GM21515 (cell line): ENCODE measurements around the gene RNF213.
"Not testable (repeated sequence)": the region's sequence is repeated elsewhere in the genome, so short reads cannot be mapped to it uniquely, and the experiment has no call there.

Experiments
- ATAC-seq: cut with Tn5 transposase; IDR thresholded peaks from one replicate; pipeline ENCODE4 v1.9.1; 2021; ENCODE audit not compliant: unreplicated experiment

RNF213 gene

DNA sequence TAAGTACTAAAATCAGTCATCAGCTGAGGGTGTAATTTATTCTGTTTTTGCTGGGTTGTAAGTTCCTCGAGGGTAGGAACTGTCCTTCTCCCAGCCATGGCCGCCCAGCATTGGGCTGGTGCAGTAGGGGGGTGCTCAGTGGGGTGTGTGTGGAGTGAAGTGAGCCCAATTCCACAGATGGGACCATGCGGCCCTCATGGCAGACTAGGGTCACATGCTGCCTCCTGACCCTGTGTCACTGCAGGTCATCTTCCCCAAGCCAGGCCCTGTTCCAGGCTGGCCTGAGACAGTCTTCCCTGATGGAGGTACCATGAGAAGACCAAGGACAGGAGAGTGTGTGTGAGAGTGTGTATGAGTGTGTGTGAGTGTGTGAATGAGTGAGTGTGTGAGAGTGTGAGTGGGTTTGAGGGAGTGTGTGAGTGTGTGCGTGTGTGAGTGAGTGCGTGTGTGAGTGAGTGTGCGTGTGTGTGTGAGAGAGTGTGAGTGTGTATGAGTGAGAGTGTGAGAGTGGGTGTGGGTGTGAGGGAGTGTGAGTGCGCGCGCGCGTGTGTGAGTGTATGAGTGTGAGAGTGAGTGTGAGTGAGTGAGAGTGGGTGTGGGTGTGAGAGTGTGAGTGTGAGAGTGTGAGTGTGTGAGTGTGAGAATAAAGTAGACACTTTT lies 36.7 kb upstream of the RNF213 start:
- no peak for ATAC-seq

- ATAC-seq, result no peak
Measured at GRCh38 chr17:80224683-80225082, 36.0 kb upstream of the RNF213 start.

DNA sequence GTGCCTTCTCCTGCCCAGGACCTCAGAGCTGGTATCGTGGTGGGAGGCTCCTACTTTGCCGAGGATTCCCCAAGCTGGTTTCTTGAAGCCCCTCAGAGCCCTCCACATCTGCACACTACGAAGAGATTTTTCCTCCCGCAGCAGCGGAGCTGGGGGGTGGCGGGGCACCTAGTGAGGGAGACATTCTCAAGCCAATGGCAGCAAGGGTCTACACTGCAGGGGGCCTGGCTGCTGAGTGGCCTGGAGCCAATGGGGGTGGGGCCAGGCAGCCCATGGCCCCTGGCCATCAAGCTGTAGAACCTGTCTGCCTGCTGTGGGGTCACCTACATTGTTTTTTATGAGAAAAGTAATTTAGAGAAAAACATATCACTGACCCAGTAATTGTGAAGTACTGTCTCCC lies 35.4 kb upstream of the RNF213 start:
- no peak for ATAC-seq

DNA sequence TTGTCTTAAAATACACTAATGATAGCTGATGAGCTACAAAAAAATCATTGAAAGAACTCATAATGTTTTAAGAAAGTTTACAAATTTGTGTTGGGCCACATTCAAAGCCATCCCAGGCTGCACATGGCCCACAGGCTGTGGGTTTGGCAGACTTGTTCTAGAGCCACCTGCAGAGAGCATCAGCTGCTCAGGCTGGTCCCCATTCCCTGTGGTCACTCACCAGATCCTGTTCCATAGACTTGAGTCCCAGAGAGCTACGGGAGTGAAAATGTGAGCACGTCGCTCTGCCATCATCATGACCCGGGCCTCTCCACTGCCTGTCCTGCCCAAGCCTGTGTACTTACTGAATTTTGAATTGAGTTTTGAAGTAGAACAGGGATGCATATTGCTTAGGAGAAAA lies 33.5 kb upstream of the RNF213 start:
- no peak for ATAC-seq

- ATAC-seq, result no peak
Measured at GRCh38 chr17:80227666-80228065, 33.0 kb upstream of the RNF213 start.

- no peak for ATAC-seq
Measured at GRCh38 chr17:80228477-80228876, 32.2 kb upstream of the RNF213 start.

GRCh38 chr17:80229011-80229410 lies 31.6 kb upstream of the RNF213 start:
- ATAC-seq, result no peak

DNA sequence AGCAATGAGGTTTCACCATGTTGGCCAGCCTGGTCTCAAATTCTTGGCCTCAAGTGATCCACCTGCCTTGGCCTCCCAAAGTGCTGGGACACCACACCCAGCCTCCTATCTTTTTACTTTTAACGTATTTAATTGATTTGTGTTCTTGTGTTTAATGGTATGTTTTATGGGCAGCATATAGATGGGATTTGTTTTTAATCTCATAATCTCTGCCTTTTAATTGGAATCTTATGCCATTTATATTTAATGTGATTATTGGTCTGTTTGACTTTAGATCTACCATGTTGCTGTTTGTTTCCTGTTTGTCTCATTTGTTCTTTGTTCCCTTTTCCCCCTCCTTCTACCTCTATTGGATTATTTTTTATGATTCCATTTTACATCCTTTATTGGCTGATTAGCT lies 28.2 kb upstream of the RNF213 start:
- ATAC-seq, result no peak

- no peak for ATAC-seq
Measured at GRCh38 chr17:80233202-80233601, 27.4 kb upstream of the RNF213 start.

DNA sequence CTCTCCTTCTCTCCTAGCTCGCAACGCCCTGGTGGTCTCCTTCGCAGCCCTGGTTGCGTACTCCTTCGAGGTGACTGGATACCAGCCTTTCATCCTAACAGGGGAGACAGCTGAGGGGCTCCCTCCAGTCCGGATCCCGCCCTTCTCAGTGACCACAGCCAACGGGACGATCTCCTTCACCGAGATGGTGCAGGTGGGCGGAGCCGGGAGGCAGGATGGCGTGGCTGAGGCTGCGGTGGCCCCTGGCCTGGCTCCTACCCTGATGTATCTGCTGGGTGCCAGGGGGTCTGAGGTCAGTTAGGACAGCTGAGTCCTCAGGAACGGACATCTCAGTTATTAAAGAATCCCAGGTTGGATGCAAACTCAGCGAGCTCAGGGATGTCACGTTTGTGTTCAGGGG lies 23.7 kb upstream of the RNF213 start:
- no peak for ATAC-seq

GRCh38 chr17:80237386-80237785 lies 23.3 kb upstream of the RNF213 start:
- no peak for ATAC-seq

DNA sequence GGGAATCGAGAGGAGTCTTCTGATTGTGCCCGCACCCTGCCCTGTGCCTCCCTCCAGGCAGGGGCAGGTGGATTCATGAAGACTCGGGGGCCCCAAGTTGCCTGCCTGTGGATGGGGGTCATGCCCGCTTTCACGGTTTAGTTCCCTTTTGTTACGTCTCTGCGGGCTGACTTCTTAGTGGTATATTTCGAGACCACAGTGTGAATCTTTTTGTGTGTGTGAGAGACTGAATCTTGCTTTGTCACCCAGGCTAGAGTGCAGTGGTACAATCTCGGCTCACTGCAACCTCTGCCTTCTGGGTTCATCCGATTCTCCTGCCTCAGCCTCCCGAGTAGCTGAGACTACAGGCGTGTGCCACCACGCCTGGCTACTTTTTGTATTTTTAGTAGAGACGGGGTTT lies 18.1 kb upstream of the RNF213 start:
- ATAC-seq, result no peak

DNA sequence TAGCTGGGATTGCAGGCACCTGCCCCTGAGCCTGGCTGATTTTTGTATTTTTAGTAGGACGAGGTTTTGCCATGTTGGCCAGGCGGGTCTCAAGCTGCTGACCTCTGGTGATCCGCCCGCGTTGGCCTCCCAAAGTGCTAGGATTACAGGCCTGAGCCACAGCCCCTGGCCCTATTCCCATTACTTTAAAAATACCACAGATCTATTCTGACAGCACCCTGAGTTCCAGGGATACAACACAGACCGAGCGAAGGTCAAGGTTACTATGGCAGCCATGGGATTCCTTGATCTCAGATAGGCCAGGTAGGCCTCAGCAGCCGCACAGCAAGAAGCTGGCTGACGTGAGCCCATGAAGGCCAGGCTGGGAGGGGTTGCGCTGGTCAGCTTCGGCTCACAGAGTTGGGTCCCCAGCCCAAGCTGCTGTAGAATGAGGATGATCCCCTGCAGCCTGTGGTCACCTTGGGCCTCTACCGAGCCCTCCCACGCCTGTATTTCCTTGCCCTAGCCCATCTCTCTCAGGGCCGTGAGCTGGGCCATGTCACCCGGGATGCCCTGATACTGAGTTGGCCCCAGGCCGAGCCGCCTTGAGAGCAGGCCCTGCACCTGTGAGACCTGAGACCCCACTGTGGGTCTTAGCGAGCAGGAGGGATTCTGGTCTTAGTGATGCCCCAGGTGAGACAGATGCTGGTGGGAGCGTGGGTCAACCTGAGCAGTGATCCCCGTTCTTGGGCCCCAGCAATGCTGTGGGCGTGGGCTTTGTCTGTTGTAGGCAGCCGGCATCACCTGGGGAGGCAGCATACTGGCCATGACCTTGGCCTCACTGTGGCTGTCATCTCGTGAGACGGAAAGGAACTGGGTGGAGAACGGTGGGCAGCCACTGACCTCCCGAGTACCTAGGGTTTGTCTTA lies 16.9 kb upstream of the RNF213 start:
- no peak for ATAC-seq

GRCh38 chr17:80244448-80244847 lies 16.2 kb upstream of the RNF213 start:
- not testable (repeated sequence) for ATAC-seq

DNA sequence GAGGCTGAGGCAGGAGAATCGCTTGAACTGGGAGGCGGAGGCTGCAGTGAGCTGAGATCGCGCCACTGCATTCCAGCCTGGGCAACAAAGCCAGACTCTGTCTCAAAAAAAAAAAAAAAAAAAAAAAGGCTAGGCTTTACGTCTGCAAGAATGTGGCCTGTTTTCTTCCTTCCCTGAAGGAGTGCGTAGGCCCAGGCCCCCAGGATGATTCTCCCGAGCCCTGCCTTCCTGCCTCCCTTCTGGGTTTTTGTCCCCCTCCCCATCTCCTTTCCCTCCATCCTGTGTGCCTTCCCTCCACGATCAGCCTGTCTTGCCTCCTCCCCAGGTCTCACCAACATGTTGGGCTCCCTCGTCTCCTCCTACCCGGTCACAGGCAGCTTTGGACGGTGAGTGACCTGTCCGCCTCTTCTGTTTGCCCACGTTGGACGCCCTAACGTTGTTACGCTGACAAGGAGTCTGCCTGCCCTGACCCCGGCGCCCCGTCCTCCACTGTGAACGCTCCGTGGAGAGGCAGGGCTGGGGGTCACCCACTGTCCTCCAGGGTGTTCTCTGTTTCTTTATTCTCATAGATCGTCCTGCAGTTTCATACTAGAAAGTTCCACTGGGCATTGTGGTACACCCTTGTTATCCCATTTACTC lies 15.7 kb upstream of the RNF213 start:
- ATAC-seq, result no peak

DNA sequence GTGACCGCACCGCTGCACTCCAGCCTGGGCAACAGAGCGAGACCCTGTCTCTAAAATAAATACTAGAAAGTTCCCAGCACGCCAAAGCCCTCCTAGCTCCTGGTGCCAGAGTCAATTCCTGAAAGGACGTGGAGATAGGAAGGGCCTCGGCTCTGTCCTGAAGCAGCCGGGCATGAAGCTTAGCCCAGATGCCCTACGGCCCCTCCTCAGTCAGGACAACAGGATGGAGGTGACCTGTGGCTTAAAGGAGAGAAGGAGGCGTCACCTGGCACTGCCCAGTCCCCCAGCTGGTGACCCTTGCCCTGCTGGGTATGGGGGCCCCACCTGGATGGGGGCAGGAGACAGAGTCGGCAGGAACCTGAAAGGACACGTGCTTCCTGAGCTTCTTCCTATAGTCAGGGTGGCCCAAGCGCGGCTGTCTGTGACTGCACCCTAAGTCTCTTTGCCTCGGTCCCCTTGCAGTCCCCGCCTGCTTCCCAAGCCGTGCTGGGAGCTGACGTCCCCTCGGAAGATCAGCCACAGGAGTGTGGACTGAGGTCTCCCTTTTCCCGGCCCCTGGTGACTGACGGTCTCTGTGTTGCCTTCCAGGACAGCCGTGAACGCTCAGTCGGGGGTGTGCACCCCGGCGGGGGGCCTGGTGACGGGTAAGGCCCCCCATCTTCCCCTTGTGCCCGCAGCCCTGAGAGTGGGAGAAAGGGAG lies 14.9 kb upstream of the RNF213 start:
- no peak for ATAC-seq

DNA sequence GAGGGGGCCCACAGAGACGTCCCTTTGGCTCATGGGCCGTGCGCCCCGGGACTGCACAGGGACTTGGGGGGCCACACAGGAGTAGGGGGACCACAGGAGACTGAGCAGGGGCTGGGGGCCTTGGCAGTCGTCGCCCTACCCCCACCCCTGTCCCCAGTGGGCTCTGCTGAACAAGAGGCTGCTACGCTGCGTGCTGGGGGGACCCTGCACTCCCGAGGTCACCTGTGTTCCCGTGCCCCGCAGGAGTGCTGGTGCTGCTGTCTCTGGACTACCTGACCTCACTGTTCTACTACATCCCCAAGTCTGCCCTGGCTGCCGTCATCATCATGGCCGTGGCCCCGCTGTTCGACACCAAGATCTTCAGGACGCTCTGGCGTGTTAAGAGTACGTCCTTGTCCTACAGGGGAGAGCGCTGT lies 14.4 kb upstream of the RNF213 start:
- no peak for ATAC-seq

- ATAC-seq, result no peak
Measured at GRCh38 chr17:80246726-80247125, 13.9 kb upstream of the RNF213 start.

- ATAC-seq, result no peak
Measured at GRCh38 chr17:80247561-80247960, 13.1 kb upstream of the RNF213 start.

DNA sequence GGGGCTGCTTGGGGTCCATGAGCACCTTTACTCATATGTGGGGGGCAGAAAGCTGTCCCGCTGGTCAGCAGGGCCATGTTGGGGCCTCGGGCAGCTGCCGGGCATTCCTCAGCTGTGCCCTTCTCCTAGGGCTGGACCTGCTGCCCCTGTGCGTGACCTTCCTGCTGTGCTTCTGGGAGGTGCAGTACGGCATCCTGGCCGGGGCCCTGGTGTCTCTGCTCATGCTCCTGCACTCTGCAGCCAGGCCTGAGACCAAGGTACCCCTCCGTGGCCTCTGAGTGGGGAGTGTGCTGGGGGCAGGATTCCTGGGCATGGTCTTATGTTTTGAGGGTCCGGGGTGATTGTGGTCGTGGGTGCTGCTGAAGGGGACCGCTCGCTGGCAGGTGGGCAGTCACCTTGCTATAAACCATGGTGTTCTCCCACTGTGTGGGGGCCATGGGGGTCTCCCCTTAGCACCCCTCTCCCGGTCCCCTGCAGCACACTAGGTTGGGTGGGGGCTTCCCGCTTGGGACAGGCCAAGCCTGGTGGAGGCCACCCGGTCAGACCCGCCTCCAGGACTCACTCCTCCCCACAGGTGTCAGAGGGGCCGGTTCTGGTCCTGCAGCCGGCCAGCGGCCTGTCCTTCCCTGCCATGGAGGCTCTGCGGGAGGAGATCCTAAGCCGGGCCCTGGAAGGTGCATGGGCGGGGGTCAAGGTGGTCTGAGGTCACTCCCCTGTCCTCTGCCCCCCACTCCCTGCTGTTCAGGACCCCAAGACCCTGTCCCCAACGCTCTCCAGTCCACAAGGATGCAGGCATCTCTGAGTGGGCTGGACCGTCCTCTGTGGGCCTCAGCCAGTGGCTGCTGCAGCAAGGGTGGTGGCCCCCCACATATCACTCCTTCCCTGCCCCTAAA lies 12.4 kb upstream of the RNF213 start:
- no peak for ATAC-seq
